Trophoblast cell (in vitro differentiated cells and primary cell): ENCODE data around the gene STAB1.

Experiments
- DNase-seq, 2 donors: peaks; one replicate each; pipeline ENCODE4 v3.0.0-alpha.2; 2016
- H2AFZ ChIP-seq: 2 replicates; pipeline ENCODE4 v1.6.1; 2013; ENCODE audit warnings: low read length, moderate library complexity, mild to moderate bottlenecking; ENCODE audit not compliant: insufficient read depth, poor library complexity
- H2AK5ac ChIP-seq: 2 replicates; pipeline ENCODE4 v1.6.1; 2013; ENCODE audit warnings: mild to moderate bottlenecking, low read length
- H2BK120ac ChIP-seq: 2 replicates; pipeline ENCODE4 v1.6.1; 2013; ENCODE audit warnings: low read length, mild to moderate bottlenecking, moderate library complexity; ENCODE audit not compliant: insufficient read depth, poor library complexity
- H2BK12ac ChIP-seq: 2 replicates; pipeline ENCODE4 v1.6.1; 2013; ENCODE audit warnings: mild to moderate bottlenecking, low read length, moderate library complexity
- H2BK5ac ChIP-seq: 2 replicates; pipeline ENCODE4 v1.6.1; 2013; ENCODE audit warnings: low read length, low read depth, moderate library complexity, mild to moderate bottlenecking; ENCODE audit not compliant: poor library complexity
- H3K14ac ChIP-seq: 2 replicates; pipeline ENCODE4 v1.6.1; 2013; ENCODE audit warnings: mild to moderate bottlenecking, low read length
- H3K18ac ChIP-seq: 2 replicates; pipeline ENCODE4 v1.6.1; 2013; ENCODE audit warnings: mild to moderate bottlenecking, low read length
- H3K23ac ChIP-seq: 2 replicates; pipeline ENCODE4 v1.6.1; 2013; ENCODE audit warnings: low read length
- H3K27ac ChIP-seq: 2 replicates; pipeline ENCODE4 v1.5.1; 2013; ENCODE audit warnings: low read depth, mild to moderate bottlenecking, inconsistent platforms, low read length, moderate library complexity
- H3K27me3 ChIP-seq: 2 replicates; pipeline ENCODE4 v1.6.1; 2013; ENCODE audit warnings: inconsistent platforms, mild to moderate bottlenecking, low read length, moderate library complexity; ENCODE audit not compliant: insufficient read depth
- H3K36me3 ChIP-seq, 2 experiments: 1 replicate in 1 of 2; 2 replicates in 1 of 2; pipeline ENCODE4 v1.6.1; 2013; ENCODE audit warnings: low read length in 2 of 2, mild to moderate bottlenecking in 2 of 2, moderate library complexity in 1 of 2; ENCODE audit not compliant: insufficient read depth in 2 of 2, control insufficient read depth in 1 of 2
- H3K4ac ChIP-seq: 2 replicates; pipeline ENCODE4 v1.6.1; 2013; ENCODE audit warnings: low read depth, mild to moderate bottlenecking, low read length, moderate library complexity
- H3K4me1 ChIP-seq, 2 experiments: 1 replicate in 1 of 2; 2 replicates in 1 of 2; pipeline ENCODE4 v1.6.1; 2013; ENCODE audit warnings: low read length in 2 of 2, mild to moderate bottlenecking in 2 of 2, moderate library complexity in 1 of 2; ENCODE audit not compliant: insufficient read depth in 2 of 2, control insufficient read depth in 1 of 2
- H3K4me2 ChIP-seq: 2 replicates; pipeline ENCODE4 v1.6.1; 2013; ENCODE audit warnings: inconsistent platforms, mild to moderate bottlenecking, low read length, moderate library complexity
- H3K4me3 ChIP-seq: 2 replicates; pipeline ENCODE4 v1.5.1; 2013; ENCODE audit warnings: mild to moderate bottlenecking, low read depth, low read length, inconsistent platforms
- H3K79me1 ChIP-seq: one replicate; pipeline ENCODE4 v1.6.1; 2013; ENCODE audit warnings: low read length
- H3K79me2 ChIP-seq: 2 replicates; pipeline ENCODE4 v1.6.1; 2013; ENCODE audit warnings: low read length, mild to moderate bottlenecking; ENCODE audit not compliant: control insufficient read depth, insufficient read depth, poor library complexity
- H3K9ac ChIP-seq: 2 replicates; pipeline ENCODE4 v1.6.1; 2013; ENCODE audit warnings: mild to moderate bottlenecking, low read length
- H3K9me3 ChIP-seq: 2 replicates; pipeline ENCODE4 v1.6.1; 2013; ENCODE audit warnings: low read depth, mild to moderate bottlenecking, control low read depth, inconsistent platforms, low read length; ENCODE audit not compliant: insufficient read depth
- H4K12ac ChIP-seq: 2 replicates; pipeline ENCODE4 v1.6.1; 2013; ENCODE audit warnings: low read depth, mild to moderate bottlenecking, low read length, moderate library complexity
- H4K8ac ChIP-seq: 2 replicates; pipeline ENCODE4 v1.6.1; 2013; ENCODE audit warnings: low read depth, mild to moderate bottlenecking, low read length, moderate library complexity
- H4K91ac ChIP-seq: one replicate; pipeline ENCODE4 v1.6.1; 2013; ENCODE audit warnings: low read depth, mild to moderate bottlenecking, low read length, moderate library complexity
- WGBS: extraction: QIAGEN DNeasy Blood & Tissue Kit; methylation state at CpG from one replicate; pipeline ENCODE4 v1.1.7; 2013; ENCODE audit warnings: missing lambda C conversion rate; ENCODE audit not compliant: insufficient read length, insufficient coverage; ENCODE audit errors: extremely low coverage; 5-methylcytosine and 5-hydroxymethylcytosine counted together

STAB1 gene

DNA sequence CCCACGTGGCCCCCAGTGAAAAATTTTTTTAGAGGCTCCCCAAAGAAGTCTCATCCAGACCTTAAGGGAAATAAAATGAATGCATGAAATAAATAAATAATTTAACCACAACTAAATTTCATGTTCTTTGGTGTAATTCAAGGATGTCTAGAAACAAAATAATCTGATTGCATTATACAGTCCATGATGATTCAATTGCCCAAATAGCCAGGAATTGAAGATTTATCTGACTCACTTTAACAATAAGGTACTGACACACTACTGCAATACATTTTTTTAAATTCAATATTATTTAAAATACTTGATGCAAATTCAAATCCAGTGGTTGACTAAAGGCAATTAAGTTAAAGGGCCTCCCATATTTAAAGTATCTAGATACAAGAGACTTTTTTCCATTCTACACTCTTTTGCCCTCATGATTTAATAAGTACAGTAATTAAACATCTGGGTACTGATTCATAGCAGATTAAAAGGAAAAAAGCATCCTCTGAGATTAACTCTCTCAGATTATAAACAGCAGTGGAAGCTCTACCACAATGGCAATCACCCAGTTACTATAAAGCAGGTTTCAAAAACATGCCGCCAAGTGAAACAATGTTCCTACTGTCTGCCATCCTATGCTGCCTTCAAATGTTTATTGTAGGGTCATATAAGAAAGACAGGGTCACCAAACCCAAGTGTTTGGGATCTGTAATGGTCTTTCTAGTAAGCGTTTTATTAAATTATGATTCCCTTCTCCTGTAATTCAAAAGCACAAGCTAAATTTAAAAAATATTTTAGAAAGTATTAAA lies 51.2 kb downstream of the STAB1 start:
- Histone ChIP-seq H3K23ac (no peak overlapping the region), H4K8ac (no peak overlapping the region), H3K4ac (no peak overlapping the region), H3K27me3 (no peaks in the 10 kb centered on the region), H3K79me2 (no peaks in the 10 kb centered on the region), H3K9ac (no peak overlapping the region), H3K14ac (no peak overlapping the region), H4K12ac (no peak overlapping the region), H2BK12ac (no peak overlapping the region), H2AFZ (no peak overlapping the region), H3K79me1 (no peaks in the 10 kb centered on the region), H3K9me3 (no peaks in the 10 kb centered on the region), H3K27ac (no peak overlapping the region), H2BK120ac (no peak overlapping the region), H2AK5ac (no peak overlapping the region), H2BK5ac (no peak overlapping the region), H3K4me3 (no peak overlapping the region), H4K91ac (no peak overlapping the region), H3K18ac (no peak overlapping the region), H3K36me3 (peaks cover 19 to 28% of the 10 kb centered on the region in 2 experiments), H3K4me1 (no peaks in the 10 kb centered on the region), H3K4me2 (no peak overlapping the region)
- no CpG with 5 or more reads among the region's 3 CpGs for WGBS
- no peak for DNase-seq

DNA sequence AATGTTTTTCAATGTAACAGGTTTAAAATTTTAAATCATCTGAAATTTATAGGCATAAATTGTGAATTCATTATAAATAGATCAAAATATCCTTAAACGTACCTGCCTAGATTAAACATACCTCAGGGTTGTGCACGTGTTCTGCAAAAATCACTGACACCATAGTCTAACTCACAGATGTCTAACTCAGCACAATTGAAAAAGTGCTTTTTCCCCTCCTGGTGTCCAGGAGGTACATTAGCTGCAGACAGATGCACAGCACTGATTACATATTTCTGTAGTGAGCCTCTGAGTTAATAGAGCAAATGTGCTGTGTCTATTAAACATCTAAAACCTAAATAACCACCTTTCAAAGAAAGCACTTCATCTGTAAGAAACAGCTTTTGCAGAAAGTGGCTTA lies 52.0 kb downstream of the STAB1 start:
- no peaks in the 10 kb centered on the region for H3K27me3 ChIP-seq

GRCh38 chr3:52551118-52551517 lies 56.0 kb downstream of the STAB1 start:
- no peak overlapping the region for H3K9ac ChIP-seq
- H2BK12ac ChIP-seq = no peak overlapping the region
- no peaks in the 10 kb centered on the region for H3K79me2 ChIP-seq
- no peak overlapping the region for H2BK5ac ChIP-seq
- peaks cover 15 to 40% of the 10 kb centered on the region in 2 experiments for H3K36me3 ChIP-seq
- no peaks in the 10 kb centered on the region for H3K27me3 ChIP-seq
- H4K12ac ChIP-seq = no peak overlapping the region
- H3K14ac ChIP-seq = no peak overlapping the region
- no peak overlapping the region for H2AFZ ChIP-seq
- H3K18ac ChIP-seq = no peak overlapping the region
- no peak overlapping the region for H3K4me3 ChIP-seq
- H2AK5ac ChIP-seq = no peak overlapping the region
- H4K8ac ChIP-seq = no peak overlapping the region
- no peaks in the 10 kb centered on the region for H3K9me3 ChIP-seq
- peaks cover 3 to 6% of the 10 kb centered on the region in 2 experiments for H3K4me1 ChIP-seq
- H2BK120ac ChIP-seq = no peak overlapping the region
- H3K4ac ChIP-seq = no peak overlapping the region
- H3K79me1 ChIP-seq = no peaks in the 10 kb centered on the region
- H3K23ac ChIP-seq = no peak overlapping the region
- no peak overlapping the region for H4K91ac ChIP-seq
- DNase-seq = no peak
- no peak overlapping the region for H3K27ac ChIP-seq
- no peak overlapping the region for H3K4me2 ChIP-seq

More for the DNA sequence above, 52.0 kb downstream of the STAB1 start:
- DNase-seq = no peak
- no peaks in the 10 kb centered on the region for H3K9me3 ChIP-seq
- no peak overlapping the region for H3K27ac ChIP-seq
- H3K9ac ChIP-seq = no peak overlapping the region
- no peaks in the 10 kb centered on the region for H3K4me1 ChIP-seq
- H2BK12ac ChIP-seq = no peak overlapping the region
- H3K79me2 ChIP-seq = no peaks in the 10 kb centered on the region
- no peak overlapping the region for H2BK120ac ChIP-seq
- no peak overlapping the region for H2AFZ ChIP-seq
- H3K4me3 ChIP-seq = no peak overlapping the region
- no CpG with 5 or more reads among the region's 2 CpGs for WGBS
- H2BK5ac ChIP-seq = no peak overlapping the region
- H3K4ac ChIP-seq = no peak overlapping the region
- H4K8ac ChIP-seq = no peak overlapping the region
- H3K36me3 ChIP-seq = peaks cover 17 to 27% of the 10 kb centered on the region in 2 experiments
- H3K23ac ChIP-seq = no peak overlapping the region
- H2AK5ac ChIP-seq = no peak overlapping the region
- H4K12ac ChIP-seq = no peak overlapping the region
- no peak overlapping the region for H3K14ac ChIP-seq
- H3K79me1 ChIP-seq = no peaks in the 10 kb centered on the region
- no peak overlapping the region for H4K91ac ChIP-seq
- H3K4me2 ChIP-seq = no peak overlapping the region
- no peak overlapping the region for H3K18ac ChIP-seq

DNA sequence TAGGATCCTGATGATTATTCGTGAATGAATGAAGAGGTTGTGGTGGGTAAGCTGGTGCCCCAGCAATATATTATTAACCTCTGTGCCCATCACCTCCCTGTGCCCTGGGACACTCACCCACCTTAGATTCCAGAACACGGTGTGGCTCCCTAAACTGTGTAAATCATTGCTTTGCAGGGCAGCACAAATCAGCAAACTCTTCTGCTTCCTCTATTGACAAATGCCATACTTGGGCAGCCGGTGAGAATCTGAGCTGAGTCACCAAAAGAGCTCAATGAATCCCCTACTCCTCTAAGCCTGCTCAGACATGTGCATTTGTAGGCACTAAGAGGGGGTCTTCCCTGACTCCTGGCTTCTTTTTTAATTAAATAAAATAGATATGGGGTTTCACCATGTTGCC lies 57.0 kb downstream of the STAB1 start:
- no peak overlapping the region for H2AK5ac ChIP-seq
- H3K4ac ChIP-seq = no peak overlapping the region
- no peak overlapping the region for H4K91ac ChIP-seq
- no peak overlapping the region for H3K14ac ChIP-seq
- no peaks in the 10 kb centered on the region for H3K79me2 ChIP-seq
- H2BK12ac ChIP-seq = no peak overlapping the region
- H3K9me3 ChIP-seq = no peaks in the 10 kb centered on the region
- H3K4me3 ChIP-seq = no peak overlapping the region
- DNase-seq = no peak
- no peaks in the 10 kb centered on the region for H3K27me3 ChIP-seq
- H3K23ac ChIP-seq = no peak overlapping the region
- peaks cover 15 to 40% of the 10 kb centered on the region in 2 experiments for H3K36me3 ChIP-seq
- H4K8ac ChIP-seq = no peak overlapping the region
- H4K12ac ChIP-seq = no peak overlapping the region
- no peaks in the 10 kb centered on the region for H3K79me1 ChIP-seq
- no peak overlapping the region for H2BK120ac ChIP-seq
- H3K27ac ChIP-seq = no peak overlapping the region
- H3K4me2 ChIP-seq = no peak overlapping the region
- H3K4me1 ChIP-seq = peaks cover 3 to 6% of the 10 kb centered on the region in 2 experiments
- no peak overlapping the region for H2AFZ ChIP-seq
- WGBS = no CpG with 5 or more reads among the region's 3 CpGs
- no peak overlapping the region for H3K18ac ChIP-seq
- H3K9ac ChIP-seq = no peak overlapping the region
- H2BK5ac ChIP-seq = no peak overlapping the region
